Measurements from ENCODE around the gene USP3. TPM values are rescaled to one million over a fixed set of nuclear protein-coding genes. Genes with fewer than 3 reads are reported as not detected.

Gene USP3
- total and polyA plus RNA-seq, 7 donors, result 20.4 to 66.5 (median 46.4) TPM

DNA sequence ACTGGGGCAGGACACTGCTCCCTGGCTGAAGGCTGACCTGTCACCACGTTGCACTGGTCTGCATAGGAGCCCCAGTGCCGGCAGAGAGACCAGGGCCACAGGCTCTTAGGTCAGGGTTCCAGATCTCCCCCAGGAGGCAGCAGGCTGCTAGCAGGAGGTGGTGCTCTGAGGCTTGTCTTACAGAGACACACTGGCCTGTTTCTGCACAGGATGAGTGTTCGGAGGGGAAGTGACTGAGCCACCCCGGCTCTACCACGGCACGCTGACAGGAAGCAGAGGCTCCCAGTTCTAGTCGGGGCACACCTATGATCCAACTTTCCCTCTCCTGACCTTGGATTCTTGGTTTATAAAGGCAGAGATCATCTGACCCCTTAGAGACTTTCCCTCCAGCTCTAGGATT, 101.4 kb downstream of the USP3 start:
- Histone ChIP-seq H3K9me3 (no peaks in the 10 kb centered on the region), H3K36me3 (peaks cover 0 to 25% (median 8%) of the 10 kb centered on the region in 4 donors), H3K4me3 (no peak overlapping the region), H3K27me3 (no peaks in the 10 kb centered on the region), H3K4me1 (peaks cover 0 to 66% (median 42%) of the 10 kb centered on the region in 4 donors), H3K27ac (peak overlapping the region in 3 of 4 donors; percentile 20 to 59 (median 58))
- no peak for DNase-seq
- intact Hi-C loops (cut with DNase I), result loop anchor here (10.0 kb wide), 1 partner anchor 551 kb away; no protein-coding TSS in a partner anchor
- TF ChIP-seq POLR2A (IDR thresholded peaks at IDR 0.05) (no peak), POLR2AphosphoS5 (IDR thresholded peaks at IDR 0.05) (no peak), EP300 (IDR thresholded peaks at IDR 0.05) (no peak)
- TF ChIP-seq, protein P1, sequence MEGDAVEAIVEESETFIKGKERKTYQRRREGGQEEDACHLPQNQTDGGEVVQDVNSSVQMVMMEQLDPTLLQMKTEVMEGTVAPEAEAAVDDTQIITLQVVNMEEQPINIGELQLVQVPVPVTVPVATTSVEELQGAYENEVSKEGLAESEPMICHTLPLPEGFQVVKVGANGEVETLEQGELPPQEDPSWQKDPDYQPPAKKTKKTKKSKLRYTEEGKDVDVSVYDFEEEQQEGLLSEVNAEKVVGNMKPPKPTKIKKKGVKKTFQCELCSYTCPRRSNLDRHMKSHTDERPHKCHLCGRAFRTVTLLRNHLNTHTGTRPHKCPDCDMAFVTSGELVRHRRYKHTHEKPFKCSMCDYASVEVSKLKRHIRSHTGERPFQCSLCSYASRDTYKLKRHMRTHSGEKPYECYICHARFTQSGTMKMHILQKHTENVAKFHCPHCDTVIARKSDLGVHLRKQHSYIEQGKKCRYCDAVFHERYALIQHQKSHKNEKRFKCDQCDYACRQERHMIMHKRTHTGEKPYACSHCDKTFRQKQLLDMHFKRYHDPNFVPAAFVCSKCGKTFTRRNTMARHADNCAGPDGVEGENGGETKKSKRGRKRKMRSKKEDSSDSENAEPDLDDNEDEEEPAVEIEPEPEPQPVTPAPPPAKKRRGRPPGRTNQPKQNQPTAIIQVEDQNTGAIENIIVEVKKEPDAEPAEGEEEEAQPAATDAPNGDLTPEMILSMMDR (IDR thresholded peaks at IDR 0.05), result no peak
- whole genome bisulfite sequencing, 2 donors, result 51 to 83% methylated on average over 7 of the region's 7 CpGs

DNA sequence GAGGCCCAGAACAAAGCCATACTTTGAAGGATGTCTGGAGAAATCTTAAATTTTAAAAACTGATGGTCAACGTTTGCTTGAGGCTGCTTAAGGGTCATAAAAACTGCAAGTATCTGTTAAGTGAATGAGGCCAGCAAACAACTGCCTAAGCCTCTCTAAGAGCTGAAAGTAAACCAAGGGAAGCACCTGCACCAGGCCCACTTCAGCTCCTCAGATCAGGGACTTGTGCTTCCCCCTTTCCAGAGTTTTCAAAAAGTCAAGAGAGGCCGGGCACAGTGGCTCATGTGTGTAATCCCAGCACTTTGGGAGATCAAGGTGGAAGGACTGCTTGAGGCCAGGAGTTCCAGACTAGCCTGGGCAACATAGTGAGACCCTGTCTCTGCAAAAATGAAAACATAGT, 101.9 kb downstream of the USP3 start:
- peak overlapping the region in 3 of 4 donors; percentile 20 to 59 (median 58) for H3K27ac ChIP-seq
- no peak overlapping the region for H3K4me3 ChIP-seq
- intact Hi-C loops (cut with DNase I), result loop anchor here (10.0 kb wide), 1 partner anchor 552 kb away; no protein-coding TSS in a partner anchor
- TF ChIP-seq EP300 (IDR thresholded peaks at IDR 0.05) (no peak), POLR2A (IDR thresholded peaks at IDR 0.05) (no peak), POLR2AphosphoS5 (IDR thresholded peaks at IDR 0.05) (no peak)
- TF ChIP-seq, protein P1 (IDR thresholded peaks at IDR 0.05), result no peak
- peaks cover 0 to 68% (median 45%) of the 10 kb centered on the region in 4 donors for H3K4me1 ChIP-seq
- DNase-seq, result no peak
- 35 to 42% methylated on average over 2 of the region's 2 CpGs for WGBS, 2 donors
- no peaks in the 10 kb centered on the region for H3K27me3 ChIP-seq
- no peaks in the 10 kb centered on the region for H3K9me3 ChIP-seq
- peaks cover 0 to 25% (median 8%) of the 10 kb centered on the region in 4 donors for H3K36me3 ChIP-seq

DNA sequence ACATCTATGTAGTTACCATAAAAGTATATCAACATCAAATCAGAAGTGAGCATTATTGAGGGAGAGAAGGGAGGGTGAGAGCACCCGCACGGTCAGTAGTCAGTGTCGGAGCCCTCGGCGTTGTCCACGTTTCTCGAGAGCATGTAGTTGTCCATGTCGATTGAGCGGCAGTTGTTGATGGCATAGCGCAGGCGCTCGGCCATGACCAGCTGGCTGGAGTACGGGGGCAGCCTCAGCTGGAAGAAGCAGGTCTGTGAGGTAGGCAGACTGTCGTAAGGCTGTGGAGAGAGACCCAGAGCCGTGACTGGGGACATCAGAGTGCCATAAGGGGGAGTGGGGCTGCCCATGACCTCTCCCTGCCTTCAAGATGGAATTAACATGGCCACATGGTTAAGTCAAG, 104.6 kb downstream of the USP3 start:
- peaks cover 0 to 66% (median 47%) of the 10 kb centered on the region in 4 donors for H3K4me1 ChIP-seq
- no peak for DNase-seq
- peak overlapping the region in 3 of 4 donors; percentile 79 to 82 (median 80) for H3K27ac ChIP-seq
- H3K36me3 ChIP-seq, result peaks cover 0 to 35% (median 17%) of the 10 kb centered on the region in 4 donors
- H3K27me3 ChIP-seq, result no peaks in the 10 kb centered on the region
- intact Hi-C loops (cut with DNase I), result loop anchor here (10.0 kb wide), 1 partner anchor 554 kb away; no protein-coding TSS in a partner anchor
- H3K9me3 ChIP-seq, result no peaks in the 10 kb centered on the region
- no peak for TF ChIP-seq EP300 (IDR thresholded peaks at IDR 0.05)
- 96 to 97% methylated on average over 15 of the region's 15 CpGs for WGBS, 2 donors
- no peak overlapping the region for H3K4me3 ChIP-seq

DNA sequence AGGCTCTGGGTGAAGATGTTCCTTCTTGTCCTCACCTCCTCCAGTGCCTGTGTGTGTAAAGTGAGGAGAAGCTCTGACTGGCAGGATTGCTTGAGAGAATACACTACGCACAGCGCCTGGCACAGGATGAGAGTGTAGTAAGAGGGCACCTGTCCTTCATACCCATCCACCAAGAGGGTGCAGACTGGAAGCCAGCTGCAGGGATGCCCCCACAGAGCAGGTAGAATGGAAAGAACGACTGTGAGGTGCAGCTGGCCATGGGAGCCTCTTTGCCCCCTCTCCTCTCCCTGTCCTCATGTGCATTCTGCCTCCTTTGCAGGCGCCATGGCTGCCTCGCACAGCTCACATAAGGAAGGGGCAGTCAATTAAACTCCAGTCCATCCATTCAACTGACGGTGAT, 105.1 kb downstream of the USP3 start:
- 82 to 90% methylated on average over 6 of the region's 6 CpGs for WGBS, 2 donors
- peaks cover 0 to 39% (median 17%) of the 10 kb centered on the region in 4 donors for H3K36me3 ChIP-seq
- intact Hi-C loops (cut with DNase I), result loop anchor here (10.0 kb wide), 1 partner anchor 555 kb away; no protein-coding TSS in a partner anchor
- H3K27ac ChIP-seq, result peak overlapping the region in 3 of 4 donors; percentile 79 to 82 (median 80)
- no peak overlapping the region for H3K4me3 ChIP-seq
- H3K9me3 ChIP-seq, result no peaks in the 10 kb centered on the region
- H3K4me1 ChIP-seq, result peaks cover 0 to 71% (median 48%) of the 10 kb centered on the region in 4 donors
- DNase-seq, result no peak
- H3K27me3 ChIP-seq, result no peaks in the 10 kb centered on the region
- TF ChIP-seq POLR2A (IDR thresholded peaks at IDR 0.05) (no peak), POLR2AphosphoS5 (IDR thresholded peaks at IDR 0.05) (no peak), EP300 (IDR thresholded peaks at IDR 0.05) (no peak)
- TF ChIP-seq, protein P1 (IDR thresholded peaks at IDR 0.05), result no peak

DNA sequence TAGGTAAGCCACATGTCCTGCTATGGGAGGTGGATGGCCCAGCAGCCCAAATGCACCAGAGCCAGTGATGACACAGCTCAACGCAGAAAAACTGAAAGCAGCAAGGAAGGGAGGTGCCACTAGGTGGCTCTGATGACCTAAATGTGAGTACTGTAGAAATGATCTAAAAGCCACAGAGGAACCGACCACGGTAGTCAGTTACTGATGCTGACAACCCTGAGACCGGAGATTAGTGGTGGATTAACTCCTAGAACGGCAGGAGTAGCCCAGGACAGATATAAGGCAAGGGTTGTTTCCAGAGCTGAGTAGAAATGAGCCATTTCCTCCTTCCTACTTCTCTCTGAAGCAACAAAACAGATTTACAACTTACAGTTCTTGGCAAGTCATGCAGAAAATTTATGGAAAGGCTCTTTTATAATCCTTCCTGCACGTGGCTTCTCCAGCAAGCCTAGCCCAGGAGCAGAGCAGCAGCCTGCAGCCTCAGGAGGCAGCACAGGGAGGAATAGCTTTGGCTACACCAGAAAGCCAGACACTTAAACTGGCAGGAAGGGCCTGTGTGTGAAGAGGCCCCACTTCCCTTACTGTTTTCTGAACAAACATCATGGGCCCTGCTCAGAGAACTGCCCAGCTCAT, 105.9 kb downstream of the USP3 start:
- Histone ChIP-seq H3K4me3 (no peak overlapping the region), H3K4me1 (peaks cover 0 to 67% (median 48%) of the 10 kb centered on the region in 4 donors), H3K36me3 (peaks cover 0 to 48% (median 23%) of the 10 kb centered on the region in 4 donors), H3K27me3 (no peaks in the 10 kb centered on the region), H3K9me3 (no peaks in the 10 kb centered on the region), H3K27ac (peak overlapping the region; percentile 64 to 82 (median 80))
- 0 to 1% methylated on average over 6 of the region's 6 CpGs for WGBS, 2 donors
- DNase-seq, result peak; percentile 90
- TF ChIP-seq, protein P1 (IDR thresholded peaks at IDR 0.05), result peak; percentile 67 to 88 (median 74)
- TF ChIP-seq EP300 (IDR thresholded peaks at IDR 0.05), result peak in 1 of 4 donors; percentile 3
- TF ChIP-seq POLR2AphosphoS5 (IDR thresholded peaks at IDR 0.05), result peak; percentile 34 to 71 (median 70)
- TF ChIP-seq POLR2A (IDR thresholded peaks at IDR 0.05), result no peak
- intact Hi-C loops (cut with DNase I), result no loop called here
